Measurements from ENCODE around the gene PRKCE. TPM values are rescaled to one million over a fixed set of nuclear protein-coding genes. Genes with fewer than 3 reads are reported as not detected.
"Not testable (repeated sequence)": the region's sequence is repeated elsewhere in the genome, so short reads cannot be mapped to it uniquely, and the experiment has no call there.

The PRKCE gene
- total RNA-seq, 1 donor from 2014 or later: 34.1 TPM

DNA sequence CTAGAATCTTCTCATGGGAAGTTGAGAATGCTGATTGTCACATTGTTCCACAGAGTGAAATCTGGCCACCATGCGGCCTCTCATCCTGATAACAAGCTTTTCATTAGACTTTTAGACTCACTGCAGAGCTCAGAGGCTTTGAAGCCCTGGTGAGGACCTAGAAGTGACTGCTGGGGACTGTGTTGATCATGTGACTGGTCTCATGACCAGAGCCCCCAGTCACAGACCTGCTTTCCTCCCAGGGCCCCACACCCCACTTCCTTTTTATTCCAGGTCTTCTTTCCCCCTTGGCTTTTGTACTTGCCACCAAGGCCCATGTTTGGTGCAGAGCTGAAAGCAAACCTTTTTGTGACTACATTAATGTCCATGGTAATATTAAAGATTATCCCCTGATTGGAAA, 45.2 kb downstream of the PRKCE start:
- no peak for DNase-seq (ENCODE audit: low spot score)

- no peak for DNase-seq (ENCODE audit: low spot score)
Measured at GRCh38 chr2:45697190-45697589, 45.7 kb downstream of the PRKCE start.

GRCh38 chr2:45698554-45698953, 47.1 kb downstream of the PRKCE start:
- no peak for DNase-seq (ENCODE audit: low spot score)

- DNase-seq (ENCODE audit: low spot score): no peak
Measured at GRCh38 chr2:45699032-45699658, 47.7 kb downstream of the PRKCE start.

DNA sequence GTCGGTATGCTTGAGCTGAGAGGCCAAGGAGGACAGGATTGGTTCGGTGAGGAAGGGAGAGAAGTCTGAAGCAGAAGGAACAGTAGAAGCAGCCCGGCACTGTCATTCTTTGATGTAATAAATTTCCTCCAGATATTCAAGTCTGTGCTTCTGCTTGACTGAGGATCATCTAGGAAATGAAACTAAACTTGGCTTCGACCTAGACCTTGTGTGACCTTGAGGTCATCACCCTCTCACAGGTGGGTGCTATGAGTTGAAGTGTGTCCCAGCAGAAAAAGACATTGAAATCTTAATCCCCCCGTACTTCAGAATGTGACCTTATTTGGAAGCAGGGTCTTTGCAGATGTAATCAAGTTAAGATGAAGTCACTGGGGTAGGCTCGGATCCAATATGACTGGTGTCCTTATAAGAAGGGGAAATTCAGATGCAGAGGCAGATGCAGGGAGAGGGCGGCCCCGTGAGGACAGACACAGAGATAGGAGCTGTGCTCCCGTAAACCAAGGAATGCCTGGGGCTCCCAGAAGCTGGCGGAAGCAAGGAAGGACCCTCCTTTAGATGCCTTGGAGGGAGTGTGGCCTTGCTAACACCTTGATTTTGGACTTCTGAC, 49.0 kb downstream of the PRKCE start:
- DNase-seq (ENCODE audit: low spot score): no peak

- DNase-seq (ENCODE audit: low spot score): no peak
Measured at GRCh38 chr2:45705233-45705632, 53.8 kb downstream of the PRKCE start.

- DNase-seq (ENCODE audit: low spot score): no peak
Measured at GRCh38 chr2:45706033-45706432, 54.6 kb downstream of the PRKCE start.

DNA sequence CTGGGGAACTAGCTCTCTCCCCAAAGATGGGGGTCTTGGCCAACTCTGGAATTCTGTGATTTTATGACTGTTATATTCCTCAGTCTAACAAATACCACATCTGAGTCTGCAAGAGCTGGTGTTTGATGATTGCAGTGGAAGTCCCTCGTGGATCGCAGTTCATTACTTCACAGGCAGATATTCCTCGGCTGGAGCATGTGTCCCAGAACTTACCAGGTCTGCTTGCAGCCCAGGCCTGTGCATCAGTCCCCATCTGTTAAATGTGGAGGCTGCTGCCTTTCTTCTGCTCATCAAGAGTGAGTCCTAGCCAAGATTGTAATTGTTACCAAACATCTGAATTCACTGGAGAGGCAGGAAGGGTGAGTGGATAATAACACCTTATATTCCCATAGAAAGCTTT, 55.5 kb downstream of the PRKCE start:
- no peak for DNase-seq (ENCODE audit: low spot score)

DNA sequence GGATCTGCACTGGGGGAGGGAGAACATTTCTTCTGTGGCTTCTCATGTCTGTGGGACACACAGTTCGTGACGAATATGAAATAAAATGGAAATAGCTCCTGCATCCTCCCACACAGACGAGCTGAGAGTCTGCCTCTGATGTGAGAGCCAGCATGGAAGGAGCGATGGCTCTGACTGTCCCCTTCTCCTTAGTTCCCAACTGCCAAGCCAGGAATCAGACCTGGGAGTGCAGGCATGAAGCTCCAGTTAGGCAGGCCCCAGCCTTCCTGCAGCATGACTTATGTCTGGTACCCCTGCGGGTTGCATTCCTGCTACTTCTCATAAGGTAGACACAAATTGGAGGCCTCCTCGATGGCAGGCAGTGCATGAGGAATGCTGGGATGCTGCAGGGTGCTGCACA, 56.2 kb downstream of the PRKCE start:
- no peak for DNase-seq (ENCODE audit: low spot score)

DNA sequence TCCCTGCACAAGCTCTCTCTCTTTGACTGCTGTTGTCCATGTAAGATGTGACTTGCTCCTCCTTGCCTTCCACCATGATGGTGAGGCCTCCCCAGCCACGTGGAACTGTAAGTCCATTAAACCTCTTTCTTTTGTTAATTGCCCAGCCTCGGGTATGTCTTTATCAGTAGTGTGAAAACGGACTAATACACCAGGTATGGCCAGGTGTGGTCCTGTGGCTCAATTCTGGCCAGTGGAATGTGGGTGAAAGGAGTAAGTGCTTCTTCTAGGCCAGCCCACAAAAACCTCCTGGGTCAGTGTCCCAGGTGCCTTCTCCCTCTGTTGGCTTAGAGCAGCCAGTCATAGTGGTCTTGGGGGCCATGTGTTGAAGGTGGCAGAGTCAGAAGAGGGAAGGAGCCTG, 57.0 kb downstream of the PRKCE start:
- DNase-seq (ENCODE audit: low spot score): no peak

GRCh38 chr2:45709137-45709536, 57.7 kb downstream of the PRKCE start:
- no peak for DNase-seq (ENCODE audit: low spot score)

DNA sequence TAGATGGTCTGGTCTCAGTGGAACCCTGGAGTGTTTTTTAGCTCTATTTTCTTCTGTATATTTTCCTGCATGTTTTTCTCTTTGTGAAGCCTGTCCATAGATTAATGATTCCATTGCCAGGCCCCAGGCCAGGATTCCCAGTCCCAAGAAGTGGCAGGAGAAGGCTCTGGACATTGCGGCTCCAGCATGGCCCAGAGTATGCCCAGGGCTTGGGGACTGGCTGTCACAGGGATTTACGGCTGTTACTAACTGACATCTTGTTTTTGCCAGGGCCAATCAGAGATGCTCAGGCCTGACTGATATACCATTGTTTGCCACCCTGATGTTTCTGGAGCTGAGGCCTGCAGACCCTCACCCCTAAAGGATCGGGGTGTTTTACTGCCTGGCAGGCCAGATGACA, 59.0 kb downstream of the PRKCE start:
- no peak for DNase-seq (ENCODE audit: low spot score)

DNA sequence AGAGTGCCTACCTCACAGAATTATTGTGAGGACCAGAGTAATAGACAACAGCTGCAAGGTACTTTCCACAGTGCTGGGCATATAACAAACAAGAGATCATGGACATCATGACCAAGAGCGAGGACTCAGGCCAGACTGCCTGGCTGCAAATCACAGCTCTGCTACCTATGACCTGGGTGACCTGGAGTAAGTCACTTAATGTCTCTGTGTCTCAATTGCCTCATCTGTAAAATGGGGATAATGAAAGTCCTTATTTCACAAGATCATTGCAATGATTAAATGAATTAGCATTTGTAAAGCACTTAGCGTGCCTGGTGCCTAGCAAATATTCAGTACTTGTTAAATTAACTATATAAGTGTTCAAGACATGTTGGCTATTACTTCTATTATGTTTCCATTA, 59.7 kb downstream of the PRKCE start:
- no peak for DNase-seq (ENCODE audit: low spot score)

DNA sequence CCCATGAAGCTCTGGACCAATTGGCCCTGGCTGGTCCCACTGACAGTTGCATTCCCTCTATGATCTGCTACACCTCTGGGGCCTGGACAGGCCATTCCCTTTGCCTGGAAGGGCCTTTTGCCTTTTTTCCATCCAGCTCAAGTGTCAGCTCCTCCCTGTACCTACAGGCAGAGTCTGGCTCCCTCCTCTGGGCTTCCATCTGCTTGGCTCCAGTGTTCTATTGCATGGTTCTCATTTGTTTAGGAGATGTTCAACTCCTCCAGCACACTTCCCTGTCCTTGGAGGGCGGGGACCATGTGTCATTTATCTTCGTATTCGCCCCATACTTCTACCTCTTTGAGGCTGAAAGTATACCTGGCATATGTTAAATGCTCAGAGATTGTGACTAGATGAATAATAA, 61.1 kb downstream of the PRKCE start:
- no peak for DNase-seq (ENCODE audit: low spot score)

- DNase-seq (ENCODE audit: low spot score): no peak
Measured at GRCh38 chr2:45713136-45713535, 61.7 kb downstream of the PRKCE start.

DNA sequence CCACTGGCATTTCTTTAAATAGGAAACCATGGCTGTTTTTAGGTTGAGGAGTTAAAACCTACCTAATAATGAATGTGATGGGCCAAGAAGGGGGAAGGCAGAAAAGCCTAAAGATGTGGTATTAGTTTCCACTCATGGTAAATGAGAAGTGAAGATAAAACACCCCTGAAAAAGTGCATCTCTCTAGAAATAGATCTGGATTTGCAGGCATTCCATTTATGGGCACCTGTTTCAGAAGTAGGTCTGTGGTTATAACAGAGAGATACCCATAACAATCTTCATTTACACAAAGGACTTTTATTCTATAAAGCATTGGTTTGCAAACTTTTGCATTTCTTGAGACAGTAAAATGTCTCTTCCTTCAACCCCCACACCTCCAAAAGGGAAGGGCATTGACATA, 62.1 kb downstream of the PRKCE start:
- DNase-seq (ENCODE audit: low spot score): no peak

GRCh38 chr2:45714679-45715078, 63.2 kb downstream of the PRKCE start:
- no peak for DNase-seq (ENCODE audit: low spot score)

DNA sequence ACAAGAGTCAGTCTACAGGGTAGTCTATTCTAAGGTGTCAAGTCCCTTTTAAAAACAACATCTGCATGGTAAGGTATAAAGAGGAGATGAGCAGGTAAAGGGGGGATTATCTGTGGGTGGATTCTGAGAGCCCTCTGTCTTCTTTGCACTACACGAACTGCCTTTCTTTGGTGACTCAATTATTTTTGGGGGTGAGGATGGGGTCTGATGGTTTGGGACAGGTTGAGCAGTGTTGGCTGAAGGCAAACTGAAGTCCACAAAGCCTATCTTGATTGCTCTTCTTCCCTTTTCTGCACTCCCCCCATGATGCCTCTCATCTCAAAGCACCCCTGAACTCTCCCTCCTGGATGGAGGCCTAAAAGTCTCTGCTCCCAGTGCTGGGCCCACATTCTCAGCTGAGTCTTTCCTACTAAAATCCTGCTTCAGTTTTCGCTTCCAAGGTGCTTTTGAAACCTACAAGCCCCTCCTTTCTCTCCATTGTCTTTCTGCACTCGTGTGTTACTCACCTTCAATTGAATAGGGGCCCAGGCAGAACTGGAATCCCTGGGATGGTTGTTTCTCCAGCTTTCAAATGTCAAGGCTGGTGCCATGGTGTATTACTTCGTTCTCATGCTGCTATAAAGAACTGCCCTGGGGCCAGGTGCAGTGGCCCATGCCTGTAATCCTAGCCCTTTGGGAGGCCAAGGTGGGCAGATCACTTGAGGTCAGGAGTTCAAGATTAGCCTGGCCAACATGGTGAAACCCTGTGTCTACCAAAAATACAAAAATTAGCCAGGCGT, 64.3 kb downstream of the PRKCE start:
- DNase-seq (ENCODE audit: low spot score): no peak

DNA sequence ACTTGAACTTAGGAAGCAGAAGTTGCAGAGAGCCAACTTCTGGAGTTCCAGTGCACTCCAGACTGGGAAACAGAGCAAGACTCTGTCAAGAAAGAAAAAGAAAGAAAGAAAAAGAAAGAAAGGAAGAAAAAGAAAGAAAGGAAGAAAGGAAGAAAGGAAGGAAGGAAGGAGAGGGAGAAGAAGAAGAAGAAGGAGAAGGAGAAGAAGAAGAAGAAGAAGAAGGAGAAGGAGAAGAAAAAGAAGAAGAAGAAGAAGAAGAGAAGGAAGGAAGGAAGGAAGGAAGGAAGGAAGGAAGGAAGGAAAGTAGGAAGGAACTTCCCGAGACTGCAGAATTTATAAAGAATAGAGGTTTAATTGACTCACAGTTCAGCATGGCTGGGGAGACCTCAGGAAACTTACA, 65.0 kb downstream of the PRKCE start:
- DNase-seq (ENCODE audit: low spot score): not testable (repeated sequence)

DNA sequence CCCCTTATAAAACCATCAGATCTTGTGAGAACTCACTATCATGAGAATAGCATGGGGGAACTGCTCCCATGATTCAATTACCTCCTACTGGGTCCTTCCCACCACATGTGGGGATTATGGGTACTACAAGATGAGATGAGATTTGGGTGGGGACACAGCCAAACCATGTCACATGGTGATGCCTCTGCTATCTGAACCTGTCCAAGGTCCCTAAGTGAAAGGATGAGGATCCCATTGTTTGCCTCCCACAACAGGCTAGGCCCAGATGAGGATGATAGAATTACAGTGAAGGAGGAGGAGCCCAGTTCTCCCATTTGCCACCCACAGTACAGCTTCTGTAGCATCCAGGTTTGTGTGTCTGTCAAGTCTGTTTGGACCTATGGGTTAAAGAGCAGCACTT, 65.4 kb downstream of the PRKCE start:
- no peak for DNase-seq (ENCODE audit: low spot score)

DNA sequence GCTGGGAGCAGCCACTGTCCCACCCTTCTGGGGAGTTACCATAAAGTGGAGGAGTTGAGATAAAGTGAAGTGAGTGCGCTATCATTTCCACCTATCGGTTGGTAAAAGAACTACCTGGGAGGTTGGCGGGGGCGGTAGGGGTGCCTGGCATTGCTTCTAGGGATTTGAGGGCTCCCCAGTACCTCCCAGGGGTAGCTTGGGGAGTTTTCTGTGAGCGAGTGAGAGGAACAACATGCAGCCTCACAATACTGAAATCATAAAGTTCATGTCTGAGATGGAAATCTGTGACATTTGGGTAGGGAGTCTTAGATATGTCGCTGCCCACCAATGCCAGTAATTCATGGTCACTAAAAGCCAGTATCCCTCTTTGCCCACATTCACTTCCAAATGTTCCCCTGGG, 68.7 kb downstream of the PRKCE start:
- DNase-seq (ENCODE audit: low spot score): no peak

DNA sequence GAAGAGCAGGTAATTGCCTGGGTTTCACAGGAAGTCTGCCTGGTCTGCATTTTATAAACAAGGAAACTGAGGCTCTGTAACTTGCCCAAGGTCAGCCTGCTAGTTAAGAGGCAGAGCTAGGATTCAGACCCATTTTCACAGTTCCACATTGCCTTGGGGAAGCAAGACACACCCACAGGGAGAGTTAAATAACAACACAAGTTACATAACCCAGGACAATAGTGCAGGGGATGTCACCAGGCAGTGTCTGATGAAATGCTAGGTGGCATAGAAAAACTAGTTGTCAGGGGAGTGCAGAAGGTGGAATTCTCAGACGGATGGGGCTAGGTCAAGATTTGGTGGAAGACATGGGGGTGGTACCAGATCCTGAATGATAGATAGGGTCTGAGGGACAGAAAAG, 69.7 kb downstream of the PRKCE start:
- DNase-seq (ENCODE audit: low spot score): no peak

GRCh38 chr2:45722477-45722876, 71.0 kb downstream of the PRKCE start:
- no peak for DNase-seq (ENCODE audit: low spot score)

All from mesenteric fat pad (tissue), 1 donor.